HTERT RPE-1 (cell line): ENCODE measurements around the gene KPNA1.
"Not testable (repeated sequence)": the region's sequence is repeated elsewhere in the genome, so short reads cannot be mapped to it uniquely, and the experiment has no call there.

Experiments
- in situ Hi-C: fragments of 300-500 bp; cut with MboI; formaldehyde crosslinking; loops from 4 replicates; pipeline ENCODE4 v1.14.3; 2020; ENCODE audit warnings: low sequenced_read_pairs

KPNA1 gene

DNA sequence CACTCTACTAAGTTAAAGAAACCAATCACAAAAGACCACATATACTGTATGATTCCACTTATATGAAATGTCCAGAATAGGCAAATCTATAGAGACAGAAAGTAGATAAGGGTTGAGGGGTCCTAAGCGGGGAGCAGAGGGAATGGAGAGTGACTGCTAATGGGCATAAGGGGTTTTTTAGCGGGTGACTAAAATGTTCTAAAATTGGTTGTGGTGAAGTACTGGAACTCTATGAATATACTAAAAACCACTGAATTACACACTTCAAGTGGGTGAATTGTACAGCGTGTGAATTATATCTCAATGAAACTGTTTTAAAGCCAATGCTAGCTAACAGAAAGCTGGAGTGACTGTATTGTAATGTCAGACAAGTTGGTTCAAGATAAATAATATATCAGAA is 33.3 kb downstream of the KPNA1 start:
- in situ Hi-C loops: no loop called here

DNA sequence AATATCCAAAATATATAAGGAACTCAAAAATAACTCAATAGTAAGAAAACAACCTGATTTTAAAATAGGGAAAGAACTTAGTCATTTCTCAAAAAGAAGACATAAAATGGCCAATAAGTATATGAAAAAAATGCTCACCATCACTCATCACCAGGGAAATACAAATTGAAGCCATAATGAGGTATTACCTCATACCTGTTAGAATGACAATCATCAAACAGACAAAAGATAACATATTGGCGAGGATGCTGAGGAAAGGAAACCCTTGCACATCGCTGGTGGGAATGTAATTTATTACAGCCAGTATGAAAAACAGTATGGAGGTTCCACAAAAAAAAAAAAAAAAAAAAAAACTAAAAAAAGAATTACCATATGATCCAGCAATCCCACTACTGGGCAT is 38.2 kb downstream of the KPNA1 start:
- in situ Hi-C loops: no loop called here

DNA sequence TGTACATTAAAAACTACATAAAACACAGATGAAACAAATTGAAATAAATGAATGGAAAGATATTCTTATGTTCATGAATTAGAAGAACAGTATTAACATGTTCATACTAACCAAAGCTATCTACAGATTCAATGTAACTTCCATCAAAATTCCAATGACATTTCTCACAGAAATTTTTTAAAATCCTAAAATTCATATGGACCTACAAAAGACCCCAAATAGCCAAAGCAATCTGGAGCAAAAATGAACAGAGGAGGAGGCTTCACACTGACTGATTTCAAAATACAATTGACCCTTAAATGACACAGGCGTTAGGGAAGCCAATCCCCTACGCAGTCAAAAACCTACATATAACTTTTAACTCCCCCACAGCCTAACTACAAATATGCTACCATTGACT is 39.4 kb downstream of the KPNA1 start:
- in situ Hi-C loops: no loop called here

DNA sequence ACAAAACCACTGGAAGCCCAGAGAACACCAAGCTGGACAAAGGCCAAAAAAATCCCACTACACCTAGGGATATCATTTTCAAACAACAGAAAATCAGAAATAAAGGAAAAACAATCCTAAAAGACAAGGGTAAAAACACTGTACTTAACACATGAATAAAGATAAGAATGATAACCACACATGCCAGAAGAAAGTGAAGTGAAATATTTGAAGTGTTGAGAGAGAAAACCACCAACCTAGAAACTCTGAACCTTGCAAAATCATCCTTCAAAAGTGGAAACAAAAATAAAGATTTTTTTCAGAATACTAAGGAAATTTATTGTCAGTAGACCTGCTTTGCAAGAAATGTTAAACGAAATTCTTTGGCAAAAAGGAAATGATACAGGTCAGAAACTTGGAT is 45.1 kb downstream of the KPNA1 start:
- in situ Hi-C loops: no loop called here

DNA sequence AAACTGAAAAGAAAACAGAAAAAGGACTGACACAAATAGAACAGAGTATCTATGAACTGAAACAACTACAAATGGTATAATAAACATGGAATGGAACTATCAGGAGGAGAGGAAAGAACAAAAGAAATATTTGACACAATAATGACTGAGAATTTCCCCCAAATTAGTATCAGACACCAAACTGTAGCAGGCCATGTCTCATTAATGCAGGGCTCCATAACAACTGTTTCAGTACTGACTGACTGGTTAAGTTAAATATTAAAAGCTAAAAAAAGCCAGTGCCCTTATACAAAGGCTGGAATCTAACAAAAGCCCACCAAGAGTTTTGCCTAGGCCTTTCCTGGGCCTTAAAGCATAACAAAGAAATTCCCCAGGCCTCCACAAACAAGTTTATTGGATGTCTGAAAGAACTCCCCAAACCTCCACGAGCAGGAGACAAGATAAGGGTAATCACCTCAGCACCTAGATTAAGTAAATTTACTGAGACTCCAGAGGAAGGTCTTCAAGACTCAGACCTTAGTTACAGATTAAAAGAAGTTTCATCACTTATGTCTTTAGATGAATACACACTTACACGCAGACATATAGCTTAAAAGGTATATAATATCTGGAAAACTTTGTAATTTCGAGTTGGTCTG is 45.7 kb downstream of the KPNA1 start:
- in situ Hi-C loops: no loop called here

DNA sequence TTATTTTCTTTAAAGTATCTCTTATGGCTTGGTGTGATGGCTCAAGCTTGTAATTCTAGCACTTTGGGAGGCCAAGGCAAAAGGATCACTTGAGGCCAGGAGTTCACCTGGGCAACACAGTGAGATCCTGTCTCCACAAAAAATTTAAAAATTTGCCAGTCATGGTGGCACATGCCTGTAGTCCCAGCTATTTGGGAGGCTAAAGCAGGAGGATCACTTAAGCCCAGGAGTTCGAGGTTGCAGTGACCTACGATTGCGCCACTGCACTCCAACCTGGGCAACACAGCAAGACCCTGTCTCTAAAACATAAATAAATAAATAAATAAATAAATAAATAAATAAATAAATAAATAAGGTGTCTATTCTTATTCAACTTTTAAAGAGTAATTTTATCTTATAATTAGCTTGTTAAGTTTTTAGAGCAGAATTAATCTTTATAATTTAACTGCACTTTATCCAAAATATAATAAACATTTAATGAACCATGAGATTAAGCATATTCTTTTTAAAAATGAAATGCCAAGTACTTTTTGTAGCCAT is 48.0 kb downstream of the KPNA1 start:
- in situ Hi-C loops: no loop called here

DNA sequence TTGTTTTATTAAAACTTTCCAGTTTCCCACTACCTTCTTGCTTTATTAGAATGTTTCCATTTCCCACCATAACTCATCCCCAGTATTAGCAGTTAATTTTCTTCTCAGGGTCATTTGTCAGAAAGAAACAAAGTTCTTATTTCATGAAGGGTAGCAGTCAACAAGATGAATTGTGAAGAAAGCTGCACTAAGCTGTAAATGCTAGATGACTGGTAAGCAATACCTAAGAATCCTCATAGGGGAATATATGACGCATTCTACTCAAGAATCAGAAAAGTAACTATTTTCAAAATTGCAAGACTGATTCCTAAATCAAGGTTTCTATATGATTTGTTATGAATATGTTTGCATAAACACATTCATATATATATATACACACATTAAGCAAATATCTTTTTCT is 50.1 kb downstream of the KPNA1 start:
- in situ Hi-C loops: no loop called here

DNA sequence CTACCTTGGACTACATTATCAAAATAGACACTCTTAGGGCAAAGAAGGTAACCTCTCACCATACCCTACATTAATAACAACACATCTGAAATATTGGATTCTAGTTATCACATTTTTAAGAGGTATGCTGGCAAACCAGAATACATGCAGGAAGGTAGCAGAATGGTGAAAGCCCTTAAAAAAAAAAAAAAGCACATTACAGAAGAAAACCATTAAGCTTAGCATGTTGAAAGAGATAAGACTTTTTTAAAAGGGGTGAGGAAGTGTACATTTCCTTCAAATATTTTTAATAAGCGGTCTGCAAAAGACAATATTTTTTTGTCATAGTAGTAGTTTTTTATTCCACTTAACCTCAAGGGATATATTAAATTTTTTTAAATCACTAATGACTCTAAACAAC is 52.3 kb downstream of the KPNA1 start:
- in situ Hi-C loops: no loop called here

DNA sequence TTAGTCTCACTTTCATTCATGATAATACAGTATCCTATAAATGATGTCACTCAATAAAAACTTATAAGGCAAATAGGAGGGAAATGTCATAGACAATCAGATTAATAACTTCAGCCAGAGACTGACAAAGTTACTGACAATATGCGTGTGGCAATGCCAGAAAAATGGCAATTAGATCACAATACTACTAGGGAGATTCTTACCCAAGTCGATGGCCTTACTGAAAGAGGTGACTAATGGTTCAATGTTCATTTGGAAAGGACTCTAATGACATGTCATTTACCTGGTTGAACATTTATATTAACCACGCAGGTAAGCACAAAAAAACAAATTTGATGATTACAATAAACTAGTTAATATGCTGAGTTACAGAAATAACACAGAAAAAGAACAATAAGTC is 52.9 kb downstream of the KPNA1 start:
- in situ Hi-C loops: no loop called here

DNA sequence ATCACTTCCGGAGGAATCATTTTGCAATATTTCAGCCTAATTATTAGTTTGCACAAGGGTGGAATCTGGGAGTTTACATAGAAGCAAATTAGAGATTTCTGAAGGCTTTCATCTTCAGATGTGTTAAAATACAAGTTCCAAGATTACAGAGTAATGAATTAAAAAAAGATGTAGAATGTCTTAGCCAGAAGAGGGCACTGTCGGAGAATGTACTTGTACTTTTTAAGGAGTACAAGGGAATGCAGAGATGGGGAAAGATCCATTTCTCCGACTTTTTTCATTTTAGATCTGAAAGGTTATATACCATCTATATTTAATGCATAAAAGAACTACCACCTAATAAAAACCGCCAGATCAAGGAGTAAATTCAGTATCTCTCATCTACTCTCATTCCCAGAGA is 55.7 kb downstream of the KPNA1 start:
- in situ Hi-C loops: no loop called here

DNA sequence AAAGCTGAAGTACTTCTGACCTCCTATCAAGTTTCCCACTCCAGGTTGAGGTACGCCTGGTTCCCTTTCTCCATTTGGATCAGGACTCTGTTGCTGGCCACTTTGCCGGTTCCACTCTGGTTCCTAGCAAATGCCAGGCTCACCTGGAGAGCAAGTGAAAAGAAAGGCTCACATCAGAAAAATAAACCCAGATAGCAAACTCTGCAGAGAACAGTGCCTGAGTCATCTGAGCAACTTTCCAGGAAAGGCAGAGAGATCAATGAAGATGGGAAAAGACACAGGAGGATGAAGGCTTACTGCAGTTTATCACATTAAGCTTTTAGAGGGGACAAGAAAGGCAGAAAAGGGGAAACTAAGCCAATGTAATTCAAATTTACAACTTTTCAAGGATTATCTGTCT is 57.0 kb downstream of the KPNA1 start:
- in situ Hi-C loops: no loop called here

DNA sequence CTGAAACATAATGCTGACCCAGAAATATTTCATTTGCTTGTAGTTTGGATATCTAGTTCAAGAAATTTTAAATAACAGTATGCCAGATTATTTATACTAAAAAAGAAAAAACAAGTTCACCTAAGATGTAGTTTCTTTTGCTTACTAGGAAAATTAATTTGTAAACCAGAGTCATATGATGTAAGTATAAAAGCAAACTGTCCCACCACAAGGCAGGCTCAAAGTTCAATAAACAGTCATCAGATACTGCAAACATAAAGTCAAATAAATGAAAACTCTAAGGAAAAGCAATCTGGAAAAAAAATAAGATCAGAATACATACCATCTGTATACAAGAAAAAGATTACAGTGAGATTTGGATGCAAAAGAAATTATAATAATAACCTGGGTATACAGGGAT is 58.7 kb downstream of the KPNA1 start:
- in situ Hi-C loops: no loop called here

DNA sequence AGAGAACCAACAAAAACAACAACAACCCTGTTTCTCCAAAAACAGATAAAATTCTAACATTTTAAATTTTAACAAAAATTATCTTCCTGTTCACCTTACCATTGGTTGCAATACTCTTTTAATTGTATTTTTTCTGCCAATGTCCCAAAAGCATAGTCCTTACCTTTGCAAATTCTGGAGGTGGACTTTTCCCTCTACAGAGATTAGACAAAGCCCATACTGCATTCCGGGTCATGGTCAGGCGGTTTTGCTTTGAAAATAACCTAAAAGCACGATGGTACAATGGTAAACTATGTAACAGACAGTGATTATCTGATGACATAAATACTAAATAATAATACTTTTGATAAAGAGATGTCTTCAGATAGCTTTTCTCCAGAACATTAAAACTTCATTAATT is 63.4 kb downstream of the KPNA1 start:
- in situ Hi-C loops: no loop called here

DNA sequence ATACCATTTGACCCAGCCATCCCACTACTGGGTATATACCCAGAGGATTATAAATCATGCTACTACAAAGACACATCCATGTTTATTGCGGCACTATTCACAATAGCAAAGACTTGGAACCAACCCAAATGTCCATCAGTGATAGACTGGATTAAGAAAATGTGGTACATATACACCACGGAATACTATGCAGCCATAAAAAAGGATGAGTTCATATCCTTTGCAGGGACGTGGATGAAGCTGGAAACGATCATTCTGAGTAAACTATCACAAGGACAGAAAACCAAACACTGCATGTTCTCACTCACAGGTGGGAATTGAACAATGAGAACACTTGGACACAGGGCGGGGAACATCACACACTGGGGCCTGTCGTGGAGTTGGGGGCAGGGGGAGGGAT is 66.5 kb downstream of the KPNA1 start:
- in situ Hi-C loops: not testable (repeated sequence)

DNA sequence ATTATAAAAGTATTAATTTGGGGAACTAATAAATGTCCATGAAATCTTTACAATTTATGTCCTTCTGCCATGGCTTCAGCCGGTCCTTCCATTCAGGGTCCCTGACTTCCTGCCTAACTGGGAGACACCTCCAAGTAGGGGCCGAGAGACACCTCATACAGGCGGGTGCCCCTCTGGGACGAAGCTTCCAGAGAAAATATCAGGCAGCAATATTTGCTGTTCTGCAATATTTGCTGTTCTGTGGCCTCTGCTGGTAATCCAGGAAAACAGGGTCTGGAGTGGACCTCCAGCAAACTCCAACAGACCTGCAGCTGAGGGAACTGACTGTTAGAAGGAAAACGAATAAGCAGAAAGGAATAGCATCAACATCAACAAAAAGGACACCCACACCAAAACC is 70.2 kb downstream of the KPNA1 start:
- in situ Hi-C loops: not testable (repeated sequence)

DNA sequence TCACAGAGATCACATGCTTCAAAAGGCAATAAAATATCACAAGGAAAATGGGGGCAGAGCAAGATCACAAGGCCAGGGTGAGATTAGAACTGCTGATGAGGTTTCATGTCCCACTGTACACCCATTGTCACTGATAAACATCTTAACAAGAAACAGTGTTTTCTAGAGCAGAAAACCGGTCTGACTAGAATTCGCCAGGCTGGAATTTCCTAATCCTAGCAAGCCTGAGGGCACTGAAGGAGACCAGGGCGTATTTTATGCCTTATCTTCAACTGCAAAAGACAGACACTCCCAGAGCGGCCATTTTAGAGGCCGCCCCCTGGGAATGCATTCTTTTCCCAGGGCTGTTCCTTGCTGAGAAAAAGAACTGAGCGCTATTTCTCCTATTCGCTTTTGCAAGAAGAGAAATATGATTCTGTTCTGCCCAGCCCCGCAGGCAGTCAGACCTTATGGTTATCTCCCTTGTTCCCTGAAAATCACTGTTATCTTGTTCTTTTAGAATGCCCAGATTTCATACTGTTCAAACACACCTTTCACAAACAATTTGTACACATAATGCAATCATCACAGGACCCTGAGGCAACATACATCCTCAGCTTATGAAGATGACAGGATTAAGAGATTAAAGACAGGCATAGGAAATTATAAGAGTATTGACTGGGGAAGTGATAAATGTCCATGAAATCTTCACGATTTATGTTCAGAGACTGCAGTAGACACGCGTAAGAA is 70.8 kb downstream of the KPNA1 start:
- in situ Hi-C loops: not testable (repeated sequence)

DNA sequence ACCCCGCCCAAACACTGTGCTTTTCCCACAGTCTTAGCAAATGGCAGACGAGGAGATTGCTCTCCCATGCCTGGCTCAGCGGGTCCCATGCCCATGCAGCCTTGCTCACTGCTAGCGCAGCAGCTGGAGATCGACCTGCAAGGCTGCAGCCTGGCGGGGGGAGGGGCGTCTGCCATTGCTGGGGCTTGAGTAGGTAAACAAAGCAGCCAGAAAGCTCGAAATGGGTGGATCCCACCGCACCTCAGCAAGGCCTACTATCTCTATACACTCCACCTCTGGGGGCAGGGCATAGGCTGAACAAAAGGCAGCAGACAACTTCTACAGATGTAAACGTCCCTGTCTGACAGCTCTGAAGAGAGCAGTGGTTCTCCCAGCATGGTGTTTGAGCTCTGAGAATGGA is 71.6 kb downstream of the KPNA1 start:
- in situ Hi-C loops: no loop called here

DNA sequence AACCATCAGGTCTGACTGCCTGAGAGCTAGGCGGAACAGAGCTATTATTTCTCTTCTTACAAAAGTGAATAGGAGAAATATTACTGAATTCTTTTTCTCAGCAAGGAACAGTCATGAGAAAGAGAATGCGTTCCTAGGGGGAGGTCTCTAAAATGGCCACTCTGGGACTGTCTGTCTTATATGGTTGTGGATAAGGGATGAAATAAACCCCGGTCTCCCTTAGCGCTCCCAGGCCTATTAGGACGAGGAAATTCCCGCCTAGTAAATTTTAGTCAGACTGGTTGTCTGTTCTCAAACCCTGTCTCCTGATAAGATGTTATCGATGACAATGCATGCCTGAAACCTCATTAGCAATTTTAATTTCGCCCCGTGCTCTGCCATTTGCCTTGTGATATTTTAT is 78.8 kb downstream of the KPNA1 start:
- in situ Hi-C loops: no loop called here

DNA sequence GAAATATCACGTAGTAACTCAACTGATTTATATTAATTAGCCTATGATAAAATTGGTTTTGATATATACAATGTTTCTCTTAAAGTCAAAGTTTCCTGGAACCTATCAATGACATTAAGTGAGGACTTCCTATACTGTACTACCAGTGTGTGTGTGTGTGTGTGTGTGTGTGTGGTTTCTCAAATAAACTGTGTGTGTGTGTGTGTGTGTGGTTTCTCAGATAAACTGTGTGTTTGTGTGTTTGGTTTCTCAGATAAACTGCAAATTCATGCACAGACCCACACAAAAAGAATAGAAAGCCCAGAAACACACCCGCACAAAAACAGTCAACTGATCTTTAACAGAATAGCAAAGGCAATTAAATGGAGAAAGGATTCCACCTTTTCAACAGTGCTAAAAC is 84.4 kb downstream of the KPNA1 start:
- in situ Hi-C loops: no loop called here

DNA sequence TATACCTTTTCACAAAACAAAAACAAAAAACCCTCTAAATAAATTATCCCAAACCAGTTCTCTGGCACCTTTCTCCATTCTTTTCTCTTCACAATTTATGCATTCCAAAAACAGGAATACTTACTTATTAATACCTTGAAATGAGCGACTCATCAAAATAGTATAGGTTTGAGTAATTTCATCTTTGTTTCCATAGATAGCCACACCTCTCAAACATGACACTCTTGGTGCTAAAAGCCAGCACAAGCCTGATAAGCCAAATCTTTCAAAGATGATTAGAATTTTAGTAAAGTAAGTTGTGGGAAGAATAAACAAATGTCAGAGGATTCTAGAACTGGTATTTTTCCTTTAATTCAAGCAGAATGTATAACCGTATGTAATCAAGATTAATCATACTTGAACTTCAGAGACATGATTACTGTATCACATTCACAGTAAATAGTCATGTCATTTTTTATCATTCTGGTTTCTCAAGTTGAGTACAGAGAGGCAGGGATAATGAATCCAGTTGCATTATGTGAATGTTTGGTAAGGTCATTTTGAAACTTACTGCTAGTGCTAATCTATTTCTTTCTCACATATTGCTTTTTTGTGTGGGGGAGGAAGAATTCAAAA is 86.8 kb downstream of the KPNA1 start:
- in situ Hi-C loops: no loop called here

DNA sequence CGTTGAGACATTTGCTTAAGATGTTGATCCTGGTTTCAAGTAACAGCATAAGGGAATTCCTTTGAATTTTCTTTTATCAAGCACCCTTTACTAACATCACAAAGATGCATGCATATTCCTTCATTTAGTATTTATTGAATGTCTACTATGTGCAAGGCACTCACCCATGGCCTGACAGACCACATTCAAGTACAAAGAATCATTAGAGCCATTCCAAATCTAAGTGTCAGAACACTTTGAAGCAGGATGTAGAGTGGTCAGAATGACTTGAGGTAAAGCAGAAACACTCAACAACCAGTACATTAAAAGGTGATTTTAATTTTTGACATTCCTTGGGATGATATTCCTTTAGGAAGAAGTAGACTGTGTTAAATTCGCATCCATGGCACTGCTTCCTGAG is 92.9 kb downstream of the KPNA1 start:
- in situ Hi-C loops: no loop called here

DNA sequence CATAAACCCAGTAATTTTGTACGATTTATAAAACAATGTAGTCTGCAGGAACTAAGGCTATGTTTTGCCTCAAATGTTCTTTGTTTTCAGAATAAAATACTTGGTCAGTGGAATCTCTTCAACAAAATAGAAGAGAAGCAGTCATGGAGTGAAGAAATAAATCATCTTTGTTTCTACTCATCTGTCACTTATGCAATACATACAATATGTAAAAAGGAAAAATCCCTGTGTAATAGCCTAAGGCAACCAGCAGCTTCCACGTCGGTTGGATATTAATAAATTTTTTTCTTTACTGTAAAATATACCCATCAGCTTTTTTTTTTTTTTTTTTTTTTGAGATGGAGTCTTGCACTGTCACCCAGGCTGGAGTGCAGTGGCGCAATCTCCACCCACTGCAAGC is 93.6 kb downstream of the KPNA1 start:
- in situ Hi-C loops: no loop called here
